HG02973 (cell line): ENCODE results near the gene LGR6.
"Not testable (repeated sequence)": the region's sequence is repeated elsewhere in the genome, so short reads cannot be mapped to it uniquely, and the experiment has no call there.

ENCODE experiments used
- ATAC-seq: cut with Tn5 transposase; IDR thresholded peaks from one replicate; pipeline ENCODE4 v1.9.1; 2021; ENCODE audit warnings: moderate library complexity; ENCODE audit not compliant: unreplicated experiment

The LGR6 gene

GRCh38 chr1:202311875-202312635, 118.5 kb downstream of the LGR6 start:
- no peak for ATAC-seq

GRCh38 chr1:202315576-202316168, 122.1 kb downstream of the LGR6 start:
- ATAC-seq: no peak

- no peak for ATAC-seq
Observed at GRCh38 chr1:202316186-202316585, 122.6 kb downstream of the LGR6 start.

- ATAC-seq: no peak
Observed at GRCh38 chr1:202317941-202318925, 124.6 kb downstream of the LGR6 start.

- ATAC-seq: no peak
Observed at GRCh38 chr1:202319381-202320080, 125.9 kb downstream of the LGR6 start.

GRCh38 chr1:202320081-202320405, 126.4 kb downstream of the LGR6 start:
- no peak for ATAC-seq

- no peak for ATAC-seq
Observed at GRCh38 chr1:202323731-202324130, 130.1 kb downstream of the LGR6 start.

- no peak for ATAC-seq
Observed at GRCh38 chr1:202324646-202325045, 131.0 kb downstream of the LGR6 start.

- ATAC-seq: no peak
Observed at GRCh38 chr1:202329891-202330290, 136.3 kb downstream of the LGR6 start.

- no peak for ATAC-seq
Observed at GRCh38 chr1:202333861-202334260, 140.3 kb downstream of the LGR6 start.

GRCh38 chr1:202343652-202344349, 150.2 kb downstream of the LGR6 start:
- ATAC-seq: no peak

GRCh38 chr1:202348005-202348508, 154.5 kb downstream of the LGR6 start:
- no peak for ATAC-seq

GRCh38 chr1:202348509-202349205, 155.1 kb downstream of the LGR6 start, which contains the start of gene PPP1R12B:
Gene PPP1R12B, plus strand, starts transcription at chr1:202348699. Its CDS starts 153 bp downstream, at chr1:202348852.
- ATAC-seq: peak; percentile 93

- ATAC-seq: peak; percentile 18
Observed at GRCh38 chr1:202349206-202349928, 155.8 kb downstream of the LGR6 start.

GRCh38 chr1:202351725-202352124, 158.1 kb downstream of the LGR6 start:
- ATAC-seq: no peak

GRCh38 chr1:202352583-202353197, 159.1 kb downstream of the LGR6 start:
- ATAC-seq: not testable (repeated sequence)

- ATAC-seq: no peak
Observed at GRCh38 chr1:202355944-202356553, 162.4 kb downstream of the LGR6 start.

GRCh38 chr1:202357506-202357905, 163.9 kb downstream of the LGR6 start:
- ATAC-seq: no peak
